ENCODE measurements around the gene LRP10.

LRP10 gene

GRCh38 chr14:22887260-22887989, 15.9 kb downstream of the LRP10 start:
- Histone ChIP-seq H3K36me3 (ENCODE audit: control insufficient read depth, insufficient read depth, low read length) (no peaks in the 10 kb centered on the region), H3K4me1 (ENCODE audit: control insufficient read depth, insufficient read depth, low read length) (peaks cover 30% of the 10 kb centered on the region), H3K9me3 (ENCODE audit: control insufficient read depth, low read length) (no peaks in the 10 kb centered on the region), H3K27ac (ENCODE audit: insufficient read depth, low read depth, low read length, poor library complexity, severe bottlenecking) (peak overlapping the region; percentile 90), H3K4me3 (ENCODE audit: insufficient read depth, low read depth, low read length) (peak overlapping the region; percentile 73), H3K27me3 (ENCODE audit: control insufficient read depth, insufficient read depth, low read length, poor library complexity, severe bottlenecking) (peaks cover 22% of the 10 kb centered on the region)
- 22 to 23% methylated on average over 11 of the region's 11 CpGs for WGBS, 2 experiments

- no peaks in the 10 kb centered on the region for H3K36me3 ChIP-seq (ENCODE audit: control insufficient read depth, insufficient read depth, low read length)
- no peak overlapping the region for H3K27ac ChIP-seq (ENCODE audit: insufficient read depth, low read depth, low read length, poor library complexity, severe bottlenecking)
- 83 to 86% methylated on average over 5 of the region's 5 CpGs for WGBS, 2 experiments
- H3K4me1 ChIP-seq (ENCODE audit: control insufficient read depth, insufficient read depth, low read length): peaks cover 26% of the 10 kb centered on the region
- peak overlapping the region; percentile 73 for H3K4me3 ChIP-seq (ENCODE audit: insufficient read depth, low read depth, low read length)
- H3K9me3 ChIP-seq (ENCODE audit: control insufficient read depth, low read length): no peaks in the 10 kb centered on the region
- H3K27me3 ChIP-seq (ENCODE audit: control insufficient read depth, insufficient read depth, low read length, poor library complexity, severe bottlenecking): peaks cover 22% of the 10 kb centered on the region
Measured at GRCh38 chr14:22887990-22888378, 16.4 kb downstream of the LRP10 start.

DNA sequence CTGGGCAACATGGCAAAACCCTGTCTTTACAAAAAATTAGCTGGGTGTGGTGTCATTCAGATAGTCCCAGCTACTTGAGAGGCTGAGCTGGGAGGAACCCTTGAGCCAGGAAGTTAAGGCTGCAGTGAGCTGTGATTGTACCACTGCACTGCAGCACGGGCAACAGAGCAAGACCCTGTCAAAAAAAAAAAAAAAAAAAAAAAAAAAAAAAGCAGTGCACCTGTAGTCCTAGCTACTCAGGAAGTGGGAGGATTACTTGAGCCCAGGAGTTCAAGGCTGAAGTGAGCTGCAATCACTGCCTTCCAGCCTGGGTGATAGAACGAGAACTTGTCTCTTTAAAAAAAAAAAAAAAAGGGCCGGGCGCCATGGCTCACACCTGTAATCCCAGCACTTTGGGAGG, 17.1 kb downstream of the LRP10 start:
- H3K27me3 ChIP-seq (ENCODE audit: control insufficient read depth, insufficient read depth, low read length, poor library complexity, severe bottlenecking): peaks cover 22% of the 10 kb centered on the region
- peaks cover 20% of the 10 kb centered on the region for H3K4me1 ChIP-seq (ENCODE audit: control insufficient read depth, insufficient read depth, low read length)
- WGBS, 2 experiments: 87 to 98% methylated on average over 3 to 4 of the region's 4 CpGs
- H3K4me3 ChIP-seq (ENCODE audit: insufficient read depth, low read depth, low read length): no peak overlapping the region
- no peak overlapping the region for H3K27ac ChIP-seq (ENCODE audit: insufficient read depth, low read depth, low read length, poor library complexity, severe bottlenecking)
- H3K36me3 ChIP-seq (ENCODE audit: control insufficient read depth, insufficient read depth, low read length): no peaks in the 10 kb centered on the region
- H3K9me3 ChIP-seq (ENCODE audit: control insufficient read depth, low read length): no peaks in the 10 kb centered on the region

GRCh38 chr14:22890416-22890815, 18.9 kb downstream of the LRP10 start:
- H3K4me1 ChIP-seq (ENCODE audit: control insufficient read depth, insufficient read depth, low read length): peaks cover 10% of the 10 kb centered on the region
- no peaks in the 10 kb centered on the region for H3K36me3 ChIP-seq (ENCODE audit: control insufficient read depth, insufficient read depth, low read length)
- H3K4me3 ChIP-seq (ENCODE audit: insufficient read depth, low read depth, low read length): no peak overlapping the region
- H3K9me3 ChIP-seq (ENCODE audit: control insufficient read depth, low read length): no peaks in the 10 kb centered on the region
- H3K27me3 ChIP-seq (ENCODE audit: control insufficient read depth, insufficient read depth, low read length, poor library complexity, severe bottlenecking): peaks cover 14% of the 10 kb centered on the region
- 89 to 91% methylated on average over 1 of the region's 1 CpG for WGBS, 2 experiments
- H3K27ac ChIP-seq (ENCODE audit: insufficient read depth, low read depth, low read length, poor library complexity, severe bottlenecking): no peak overlapping the region

DNA sequence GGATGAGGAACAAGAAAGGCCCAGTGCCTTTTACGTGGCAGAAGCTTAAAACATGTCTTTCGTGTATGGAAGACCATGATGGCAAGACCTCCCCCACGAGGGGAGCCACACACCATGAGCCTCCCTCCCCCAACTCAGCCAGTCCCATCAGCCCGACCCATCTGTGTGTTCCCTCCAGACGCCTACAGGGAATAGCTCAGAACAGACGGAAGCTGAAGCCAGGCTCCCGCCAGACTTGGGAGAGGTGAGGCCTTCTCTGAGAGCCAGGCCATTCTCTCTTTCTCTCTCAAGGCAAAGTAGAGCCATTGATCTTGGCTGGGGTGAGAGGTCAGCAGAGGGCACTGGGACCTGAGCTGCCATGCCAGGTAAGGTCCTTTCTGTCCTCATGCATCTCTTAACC, 20.9 kb downstream of the LRP10 start:
- WGBS, 2 experiments: 82 to 83% methylated on average over 7 of the region's 7 CpGs
- Histone ChIP-seq H3K36me3 (ENCODE audit: control insufficient read depth, insufficient read depth, low read length) (no peaks in the 10 kb centered on the region), H3K4me1 (ENCODE audit: control insufficient read depth, insufficient read depth, low read length) (peaks cover 5% of the 10 kb centered on the region), H3K27me3 (ENCODE audit: control insufficient read depth, insufficient read depth, low read length, poor library complexity, severe bottlenecking) (no peaks in the 10 kb centered on the region), H3K4me3 (ENCODE audit: insufficient read depth, low read depth, low read length) (no peak overlapping the region), H3K27ac (ENCODE audit: insufficient read depth, low read depth, low read length, poor library complexity, severe bottlenecking) (no peak overlapping the region), H3K9me3 (ENCODE audit: control insufficient read depth, low read length) (no peaks in the 10 kb centered on the region)

DNA sequence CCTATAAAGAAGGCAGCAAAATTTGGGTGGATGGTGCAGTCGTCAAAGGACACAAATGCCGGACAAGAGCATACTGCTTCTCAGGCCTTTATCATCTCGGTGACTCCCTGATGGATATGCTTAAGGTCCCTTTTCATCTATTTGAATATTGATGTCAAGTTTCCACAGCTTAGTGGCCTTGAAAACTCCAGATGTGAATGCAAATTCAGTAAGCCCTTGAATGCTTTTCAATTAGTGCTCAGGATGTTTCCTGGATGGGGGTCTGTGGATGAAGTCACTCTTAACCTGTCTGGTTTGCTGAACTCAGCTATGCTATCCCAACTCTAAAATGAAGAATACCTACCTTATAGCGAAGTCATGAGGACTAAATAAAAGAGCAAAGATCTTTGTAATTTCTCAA, 22.2 kb downstream of the LRP10 start:
- H3K4me3 ChIP-seq (ENCODE audit: insufficient read depth, low read depth, low read length): no peak overlapping the region
- H3K27ac ChIP-seq (ENCODE audit: insufficient read depth, low read depth, low read length, poor library complexity, severe bottlenecking): no peak overlapping the region
- no peaks in the 10 kb centered on the region for H3K36me3 ChIP-seq (ENCODE audit: control insufficient read depth, insufficient read depth, low read length)
- H3K9me3 ChIP-seq (ENCODE audit: control insufficient read depth, low read length): no peaks in the 10 kb centered on the region
- H3K4me1 ChIP-seq (ENCODE audit: control insufficient read depth, insufficient read depth, low read length): no peaks in the 10 kb centered on the region
- H3K27me3 ChIP-seq (ENCODE audit: control insufficient read depth, insufficient read depth, low read length, poor library complexity, severe bottlenecking): no peaks in the 10 kb centered on the region
- 88 to 97% methylated on average over 4 of the region's 4 CpGs for WGBS, 2 experiments

- Histone ChIP-seq H3K4me1 (ENCODE audit: control insufficient read depth, insufficient read depth, low read length) (no peaks in the 10 kb centered on the region), H3K27me3 (ENCODE audit: control insufficient read depth, insufficient read depth, low read length, poor library complexity, severe bottlenecking) (no peaks in the 10 kb centered on the region), H3K27ac (ENCODE audit: insufficient read depth, low read depth, low read length, poor library complexity, severe bottlenecking) (no peak overlapping the region), H3K36me3 (ENCODE audit: control insufficient read depth, insufficient read depth, low read length) (no peaks in the 10 kb centered on the region), H3K4me3 (ENCODE audit: insufficient read depth, low read depth, low read length) (no peak overlapping the region), H3K9me3 (ENCODE audit: control insufficient read depth, low read length) (no peaks in the 10 kb centered on the region)
- 88 to 100% methylated on average over 1 of the region's 1 CpG for WGBS, 2 experiments
Measured at GRCh38 chr14:22895402-22895801, 23.9 kb downstream of the LRP10 start.

- 89 to 91% methylated on average over 5 of the region's 5 CpGs for WGBS, 2 experiments
- H3K27ac ChIP-seq (ENCODE audit: insufficient read depth, low read depth, low read length, poor library complexity, severe bottlenecking): no peak overlapping the region
- no peaks in the 10 kb centered on the region for H3K27me3 ChIP-seq (ENCODE audit: control insufficient read depth, insufficient read depth, low read length, poor library complexity, severe bottlenecking)
- H3K36me3 ChIP-seq (ENCODE audit: control insufficient read depth, insufficient read depth, low read length): peaks cover 7% of the 10 kb centered on the region
- H3K4me1 ChIP-seq (ENCODE audit: control insufficient read depth, insufficient read depth, low read length): no peaks in the 10 kb centered on the region
- H3K9me3 ChIP-seq (ENCODE audit: control insufficient read depth, low read length): no peaks in the 10 kb centered on the region
- H3K4me3 ChIP-seq (ENCODE audit: insufficient read depth, low read depth, low read length): no peak overlapping the region
Measured at GRCh38 chr14:22896356-22896755, 24.8 kb downstream of the LRP10 start.

DNA sequence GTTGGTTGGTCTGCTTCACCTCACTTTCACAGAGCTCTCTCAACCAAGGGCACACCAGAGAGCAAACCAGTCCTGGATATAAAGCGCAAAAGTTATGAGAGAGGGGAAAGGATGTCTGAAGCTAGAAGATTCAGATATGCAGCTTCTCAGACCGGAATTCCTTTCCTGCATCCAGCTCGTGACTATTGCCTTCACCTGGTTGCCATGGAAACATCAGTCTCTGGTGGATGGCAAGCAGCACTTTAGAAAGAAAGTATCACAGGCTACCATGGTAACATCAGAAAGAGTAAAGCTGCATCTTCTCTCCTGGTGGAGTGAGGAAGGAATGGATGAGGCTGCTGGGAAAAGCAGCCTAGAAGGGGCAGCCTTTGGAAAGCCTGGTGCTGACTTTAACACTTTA, 25.2 kb downstream of the LRP10 start:
- Histone ChIP-seq H3K27me3 (ENCODE audit: control insufficient read depth, insufficient read depth, low read length, poor library complexity, severe bottlenecking) (no peaks in the 10 kb centered on the region), H3K9me3 (ENCODE audit: control insufficient read depth, low read length) (no peaks in the 10 kb centered on the region), H3K27ac (ENCODE audit: insufficient read depth, low read depth, low read length, poor library complexity, severe bottlenecking) (no peak overlapping the region), H3K4me3 (ENCODE audit: insufficient read depth, low read depth, low read length) (no peak overlapping the region), H3K36me3 (ENCODE audit: control insufficient read depth, insufficient read depth, low read length) (peaks cover 11% of the 10 kb centered on the region), H3K4me1 (ENCODE audit: control insufficient read depth, insufficient read depth, low read length) (no peaks in the 10 kb centered on the region)
- 84 to 87% methylated on average over 3 of the region's 3 CpGs for WGBS, 2 experiments

DNA sequence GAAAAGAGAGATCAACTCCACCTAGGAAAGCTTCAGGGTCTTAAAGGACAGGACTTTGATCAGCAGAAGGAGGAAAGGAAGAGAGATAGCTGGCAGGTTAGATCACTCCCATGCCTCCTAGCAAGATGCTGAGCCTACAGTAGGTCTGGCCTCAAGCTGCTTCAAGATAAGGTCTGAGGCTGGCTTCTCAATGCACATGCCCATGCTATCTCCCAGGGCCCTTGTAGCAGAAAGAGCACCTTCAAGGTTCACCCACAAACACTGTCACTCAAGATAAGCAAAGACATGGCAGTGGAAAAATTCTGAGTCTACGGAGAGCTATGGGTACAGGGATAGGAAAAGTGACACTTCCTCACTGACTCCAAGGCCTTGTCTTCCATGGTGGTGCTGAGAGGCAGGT, 25.8 kb downstream of the LRP10 start:
- Histone ChIP-seq H3K27ac (ENCODE audit: insufficient read depth, low read depth, low read length, poor library complexity, severe bottlenecking) (no peak overlapping the region), H3K9me3 (ENCODE audit: control insufficient read depth, low read length) (no peaks in the 10 kb centered on the region), H3K4me1 (ENCODE audit: control insufficient read depth, insufficient read depth, low read length) (no peaks in the 10 kb centered on the region), H3K27me3 (ENCODE audit: control insufficient read depth, insufficient read depth, low read length, poor library complexity, severe bottlenecking) (no peaks in the 10 kb centered on the region), H3K36me3 (ENCODE audit: control insufficient read depth, insufficient read depth, low read length) (peaks cover 17% of the 10 kb centered on the region), H3K4me3 (ENCODE audit: insufficient read depth, low read depth, low read length) (no peak overlapping the region)
- WGBS, 2 experiments: 90 to 96% methylated on average over 1 of the region's 1 CpG
